SJSA1 (cell line): ENCODE data around the gene TTLL4. TPM values are rescaled to one million over a fixed set of nuclear protein-coding genes. Genes with fewer than 3 reads are reported as not detected.

ENCODE experiments used
- DNase-seq, 2 experiments: peaks; one replicate each; pipeline ENCODE4 v3.0.0-alpha.2; 2015 to 2020; ENCODE audit warnings: low spot score in 2 of 2, low read depth in 1 of 2
- H3K27ac ChIP-seq: fragments of 250-450 bp; sonication (Bioruptor Pico); 2 replicates; pipeline ENCODE4 v1.5.1; 2020; ENCODE audit warnings: mild to moderate bottlenecking, moderate library complexity
- H3K27me3 ChIP-seq: fragments of 250-450 bp; sonication (Bioruptor Pico); replicated peaks from 2 replicates; pipeline ENCODE4 v1.5.1; 2020; ENCODE audit warnings: mild to moderate bottlenecking, moderate library complexity
- H3K36me3 ChIP-seq: fragments of 250-450 bp; sonication (Bioruptor Pico); 2 replicates; pipeline ENCODE4 v1.5.1; 2020; ENCODE audit warnings: mild to moderate bottlenecking
- H3K4me1 ChIP-seq: fragments of 250-450 bp; sonication (Bioruptor Pico); replicated peaks from 2 replicates; pipeline ENCODE4 v1.6.1; 2021; ENCODE audit warnings: mild to moderate bottlenecking
- H3K4me3 ChIP-seq: fragments of 250-450 bp; sonication (Bioruptor Pico); 2 replicates; pipeline ENCODE4 v1.5.1; 2020; ENCODE audit warnings: mild to moderate bottlenecking
- H3K9me3 ChIP-seq: fragments of 250-450 bp; sonication (Bioruptor Pico); replicated peaks from 2 replicates; pipeline ENCODE4 v1.5.1; 2020; ENCODE audit warnings: mild to moderate bottlenecking
- total RNA-seq: library from RNA; depleted of rRNA; stranded (reverse); fragments of >200 nt; shearing (Covaris generic); gene quantifications from 2 replicates; pipeline ENCODE4 v1.2.3, GENCODE V29; 2014

The TTLL4 gene
- total RNA-seq, 1 experiment from 2014 or later: 6.4 TPM

GRCh38 chr2:218698885-218699284 is 11.8 kb upstream of the TTLL4 start:
- Histone ChIP-seq H3K4me1 (no peaks in the 10 kb centered on the region), H3K36me3 (peaks cover 6% of the 10 kb centered on the region), H3K27me3 (no peaks in the 10 kb centered on the region), H3K4me3 (no peak overlapping the region), H3K27ac (no peak overlapping the region), H3K9me3 (no peaks in the 10 kb centered on the region)
- DNase-seq: no peak

GRCh38 chr2:218701806-218702205 is 8.8 kb upstream of the TTLL4 start:
- Histone ChIP-seq H3K36me3 (no peaks in the 10 kb centered on the region), H3K27ac (no peak overlapping the region), H3K4me3 (no peak overlapping the region), H3K4me1 (no peaks in the 10 kb centered on the region), H3K27me3 (no peaks in the 10 kb centered on the region), H3K9me3 (no peaks in the 10 kb centered on the region)
- DNase-seq: no peak

DNA sequence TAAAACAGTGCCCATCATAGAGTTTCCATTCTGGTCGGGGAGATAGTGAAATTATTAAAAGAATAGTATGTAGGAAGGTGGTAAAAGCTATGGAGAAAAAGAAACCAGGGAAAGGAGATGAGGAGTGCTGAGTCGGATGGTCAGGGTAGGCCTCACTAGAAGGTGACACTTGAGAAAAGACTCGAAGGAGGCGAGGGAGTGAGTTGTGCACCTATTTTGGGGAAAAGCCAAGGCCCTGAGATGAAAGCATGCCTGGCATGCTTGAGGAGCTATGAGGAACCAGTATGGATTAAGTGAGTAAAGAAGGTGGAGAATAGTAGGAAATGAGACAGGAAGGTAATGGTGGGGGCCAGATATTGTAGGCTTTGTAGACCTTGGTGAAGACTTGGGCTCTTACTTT is 7.3 kb upstream of the TTLL4 start:
- H3K9me3 ChIP-seq: no peaks in the 10 kb centered on the region
- no peak overlapping the region for H3K4me3 ChIP-seq
- H3K4me1 ChIP-seq: no peaks in the 10 kb centered on the region
- DNase-seq: no peak
- H3K27ac ChIP-seq: no peak overlapping the region
- H3K27me3 ChIP-seq: no peaks in the 10 kb centered on the region
- no peaks in the 10 kb centered on the region for H3K36me3 ChIP-seq

DNA sequence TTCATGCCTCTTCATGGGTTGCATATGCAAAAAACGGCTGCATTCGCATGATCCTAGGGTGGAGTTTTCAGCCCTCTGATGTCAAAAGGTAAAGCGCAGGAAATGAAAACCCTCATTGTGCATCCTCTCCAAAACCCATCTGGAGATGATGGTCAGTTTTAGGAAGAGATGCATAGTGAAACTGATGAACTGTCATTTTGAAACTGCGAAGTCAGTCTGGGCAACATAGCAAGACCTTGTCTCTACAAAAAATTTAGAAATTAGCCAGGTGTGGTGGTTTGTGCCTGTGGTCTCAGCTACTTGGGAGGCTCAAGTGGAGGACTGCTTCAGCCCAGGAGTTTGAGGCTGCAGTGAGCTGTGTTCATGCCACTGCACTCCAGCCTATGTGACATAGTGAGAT is 2.5 kb upstream of the TTLL4 start:
- H3K36me3 ChIP-seq: peaks cover 4% of the 10 kb centered on the region
- no peaks in the 10 kb centered on the region for H3K27me3 ChIP-seq
- peaks cover 7% of the 10 kb centered on the region for H3K4me1 ChIP-seq
- H3K9me3 ChIP-seq: no peaks in the 10 kb centered on the region
- no peak for DNase-seq
- no peak overlapping the region for H3K4me3 ChIP-seq
- H3K27ac ChIP-seq: no peak overlapping the region

DNA sequence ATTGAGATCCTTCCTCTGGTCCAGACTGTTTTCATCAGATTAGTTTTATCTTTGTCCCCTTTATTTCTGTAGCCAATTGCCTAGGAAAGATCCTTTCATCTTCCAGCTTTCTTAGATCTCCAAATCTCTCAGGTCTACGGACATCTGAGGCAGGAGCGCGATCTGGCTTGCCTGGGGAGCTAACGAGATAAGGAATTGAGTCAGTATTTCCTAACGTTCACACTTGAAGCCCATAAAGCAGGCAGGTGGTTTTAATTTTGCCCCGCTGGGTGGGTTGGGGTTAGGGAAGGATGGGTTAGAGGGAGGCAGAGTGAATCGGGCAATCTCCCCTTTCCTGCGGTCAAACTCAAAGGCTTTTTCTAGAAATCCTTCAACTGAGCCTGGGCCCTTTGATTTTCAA is 727 bp upstream of the TTLL4 start:
- H3K4me1 ChIP-seq: peaks cover 7% of the 10 kb centered on the region
- no peak for DNase-seq
- no peak overlapping the region for H3K4me3 ChIP-seq
- H3K27me3 ChIP-seq: no peaks in the 10 kb centered on the region
- peaks cover 7% of the 10 kb centered on the region for H3K36me3 ChIP-seq
- H3K27ac ChIP-seq: no peak overlapping the region
- H3K9me3 ChIP-seq: no peaks in the 10 kb centered on the region

DNA sequence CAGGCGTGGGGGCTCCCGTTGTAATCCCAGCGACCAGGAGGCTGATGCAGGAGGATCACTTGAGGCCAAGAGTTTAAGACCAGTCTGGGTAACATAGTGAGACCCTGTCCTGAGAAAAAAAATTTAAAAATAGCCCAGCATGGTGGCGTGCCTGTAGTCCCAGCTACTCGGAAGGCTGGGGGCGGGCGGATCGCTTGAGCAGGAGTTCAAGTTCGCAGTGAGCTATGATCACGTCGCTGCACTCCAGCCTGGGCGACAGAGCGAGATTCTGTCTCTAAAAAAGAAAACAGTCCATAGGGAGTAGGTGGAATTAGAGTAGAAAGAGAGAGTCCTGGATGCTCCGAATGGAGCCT is 325 bp upstream of the TTLL4 start:
- no peaks in the 10 kb centered on the region for H3K9me3 ChIP-seq
- peaks cover 7% of the 10 kb centered on the region for H3K36me3 ChIP-seq
- peak overlapping the region; percentile 85 for H3K4me3 ChIP-seq
- peaks cover 7% of the 10 kb centered on the region for H3K4me1 ChIP-seq
- DNase-seq: no peak
- H3K27me3 ChIP-seq: no peaks in the 10 kb centered on the region
- H3K27ac ChIP-seq: no peak overlapping the region

DNA sequence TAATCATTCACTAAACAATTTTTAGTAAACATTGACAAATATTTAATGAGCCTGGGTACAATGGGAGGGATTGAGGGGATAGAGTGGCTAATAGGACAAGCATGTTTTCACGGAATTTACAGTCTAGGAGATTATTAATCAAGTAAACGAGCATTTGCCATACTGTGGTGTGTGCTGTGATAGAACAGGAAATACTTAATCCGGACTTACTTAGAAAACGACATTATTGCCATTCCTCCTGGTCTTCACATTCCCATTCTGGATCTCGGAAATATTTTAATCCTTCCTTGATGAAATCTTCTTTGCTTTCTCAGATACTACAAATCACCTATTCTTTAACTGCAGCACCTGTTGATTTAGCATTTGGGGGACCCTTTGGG is 905 bp downstream of the TTLL4 start:
- DNase-seq: no peak

DNA sequence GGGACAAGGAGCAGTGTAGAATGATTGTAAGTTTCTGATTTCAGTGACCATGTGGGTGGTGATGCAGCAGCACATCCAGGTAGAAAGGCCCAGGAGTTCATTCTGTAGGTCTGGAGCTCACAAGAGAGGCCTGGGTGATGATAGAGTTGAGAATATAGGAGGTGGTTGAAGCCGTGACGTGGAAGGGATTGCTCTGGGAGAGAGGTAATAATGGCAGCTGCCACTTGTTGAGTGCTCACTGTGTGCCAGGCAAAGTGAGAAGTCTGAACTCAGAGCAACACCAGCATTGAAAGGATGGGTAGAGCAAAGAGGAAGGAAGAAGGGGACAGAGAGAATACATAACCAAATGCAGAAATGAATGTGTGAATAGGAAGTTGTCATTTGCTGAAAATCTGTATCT is 3.3 kb downstream of the TTLL4 start:
- H3K27me3 ChIP-seq: no peaks in the 10 kb centered on the region
- H3K36me3 ChIP-seq: peaks cover 17% of the 10 kb centered on the region
- H3K4me1 ChIP-seq: peaks cover 13% of the 10 kb centered on the region
- DNase-seq: no peak
- no peaks in the 10 kb centered on the region for H3K9me3 ChIP-seq
- H3K4me3 ChIP-seq: no peak overlapping the region
- no peak overlapping the region for H3K27ac ChIP-seq

More for the DNA sequence above, 905 bp downstream of the TTLL4 start:
- Histone ChIP-seq H3K4me1 (peaks cover 7% of the 10 kb centered on the region), H3K9me3 (no peaks in the 10 kb centered on the region), H3K36me3 (peaks cover 15% of the 10 kb centered on the region), H3K27ac (peak overlapping the region; percentile 62), H3K4me3 (peak overlapping the region; percentile 85), H3K27me3 (no peaks in the 10 kb centered on the region)

- no peak overlapping the region for H3K27ac ChIP-seq
- no peaks in the 10 kb centered on the region for H3K27me3 ChIP-seq
- peaks cover 13% of the 10 kb centered on the region for H3K36me3 ChIP-seq
- H3K9me3 ChIP-seq: no peaks in the 10 kb centered on the region
- peaks cover 13% of the 10 kb centered on the region for H3K4me1 ChIP-seq
- H3K4me3 ChIP-seq: no peak overlapping the region
- DNase-seq: no peak
These were observed 5.4 kb downstream of the TTLL4 start for GRCh38 chr2:218716070-218716469.

DNA sequence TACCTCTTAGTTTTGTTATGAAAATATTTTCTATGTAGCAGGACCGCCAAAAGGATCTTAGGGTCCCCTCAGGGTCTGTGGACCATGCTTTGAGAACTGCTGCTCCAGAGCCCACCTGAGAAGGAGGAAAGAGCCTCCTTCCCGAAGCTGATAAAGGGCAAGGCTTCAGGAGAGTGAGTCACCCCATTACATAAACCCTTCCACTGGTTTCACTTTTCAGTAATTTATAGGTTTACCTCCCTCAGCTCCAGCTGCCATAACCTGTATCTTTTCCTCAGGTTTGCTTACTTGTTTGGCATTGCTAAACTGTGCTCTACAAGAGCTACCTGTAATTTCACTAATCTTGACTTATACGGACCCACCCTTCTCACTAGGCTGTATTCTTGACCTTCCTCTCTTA is 6.6 kb downstream of the TTLL4 start:
- Histone ChIP-seq H3K27ac (no peak overlapping the region), H3K9me3 (no peaks in the 10 kb centered on the region), H3K4me1 (peaks cover 7% of the 10 kb centered on the region), H3K27me3 (no peaks in the 10 kb centered on the region), H3K36me3 (peaks cover 13% of the 10 kb centered on the region), H3K4me3 (no peak overlapping the region)
- no peak for DNase-seq

GRCh38 chr2:218718058-218718457 is 7.4 kb downstream of the TTLL4 start:
- H3K36me3 ChIP-seq: peaks cover 13% of the 10 kb centered on the region
- H3K27me3 ChIP-seq: no peaks in the 10 kb centered on the region
- DNase-seq: no peak
- H3K9me3 ChIP-seq: no peaks in the 10 kb centered on the region
- H3K4me3 ChIP-seq: no peak overlapping the region
- H3K27ac ChIP-seq: no peak overlapping the region
- peaks cover 7% of the 10 kb centered on the region for H3K4me1 ChIP-seq

DNA sequence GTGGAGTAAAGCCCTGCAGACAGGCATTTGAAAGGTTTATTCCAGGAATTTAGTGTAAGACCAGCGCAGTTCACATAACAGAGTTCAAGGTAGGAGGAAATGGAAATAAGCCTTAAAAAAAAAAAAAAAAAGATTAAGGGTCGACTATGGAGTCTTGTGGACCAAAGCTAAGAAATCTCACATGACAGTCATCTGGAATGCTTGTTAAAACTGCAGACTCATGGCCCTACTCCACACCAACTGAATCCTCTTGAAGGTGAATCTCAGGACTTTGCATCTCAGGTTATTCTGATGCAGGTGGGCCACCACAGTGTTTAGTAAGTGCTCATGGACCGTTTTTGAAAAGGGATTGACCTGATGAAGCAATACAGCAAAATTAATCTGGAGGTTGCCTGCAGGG is 8.8 kb downstream of the TTLL4 start:
- Histone ChIP-seq H3K9me3 (no peaks in the 10 kb centered on the region), H3K27ac (no peak overlapping the region), H3K4me1 (peaks cover 7% of the 10 kb centered on the region), H3K36me3 (peaks cover 9% of the 10 kb centered on the region), H3K27me3 (no peaks in the 10 kb centered on the region), H3K4me3 (no peak overlapping the region)
- DNase-seq: no peak

GRCh38 chr2:218720048-218721041 is 9.7 kb downstream of the TTLL4 start:
- H3K4me3 ChIP-seq: no peak overlapping the region

GRCh38 chr2:218721488-218721887 is 10.9 kb downstream of the TTLL4 start:
- Histone ChIP-seq H3K9me3 (peaks cover 4% of the 10 kb centered on the region; the same call in 1 of the 2 replicates), H3K4me3 (no peak overlapping the region), H3K4me1 (peaks cover 7% of the 10 kb centered on the region; the same call in 1 of the 2 replicates), H3K27me3 (no peaks in the 10 kb centered on the region), H3K36me3 (0 out of 2 replicates have a peak, but pooled peaks cover 2% of the 10 kb centered on the region), H3K27ac (no peak overlapping the region)
- DNase-seq: no peak

More at GRCh38 chr2:218720048-218721041, 9.7 kb downstream of the TTLL4 start:
- Histone ChIP-seq H3K36me3 (peaks cover 9% of the 10 kb centered on the region), H3K4me1 (peaks cover 7% of the 10 kb centered on the region), H3K9me3 (no peaks in the 10 kb centered on the region), H3K27me3 (no peaks in the 10 kb centered on the region), H3K27ac (no peak overlapping the region)
- DNase-seq: no peak
